ENCODE data around the gene RPL18.

The RPL18 gene
- long read RNA-seq, transcript RPL18-208 (7 exons, 1,004 nt), result major isoform, 363 of 409 reads
- long read RNA-seq, transcript RPL18-201 (6 exons, 612 nt), result minor isoform, 34 of 409 reads
- long read RNA-seq, partial matches to known transcripts, result 4 of 409 reads
- long read RNA-seq, other reads (novel, unspliced or antisense), result 1 of 409 reads

GRCh38 chr19:48618916-48619691 is at the start of gene RPL18, which contains the start of gene SPHK2:
RPL18 (minus strand) TSS chr19:48619178; CDS start chr19:48619143, 35 bp downstream.
SPHK2 (plus strand) TSS chr19:48619506; CDS start chr19:48620515, 1,009 bp downstream.
- Histone ChIP-seq H3K4me3 (replicated peaks; ENCODE audit: insufficient read depth, low read length) (peak within 1 kb of the TSS; percentile 91), H3K27me3 (ENCODE audit: insufficient read depth, poor library complexity, severe bottlenecking) (no peaks in the 10 kb centered on the region), H3K27ac (replicated peaks) (peak within 1 kb of the TSS; percentile 87)
- DNase-seq (ENCODE audit: low read depth in 1 of 2, low spot score in 1 of 2), result peak; percentile 99 to 100
- TF ChIP-seq CTCF (IDR thresholded peaks at IDR 0.05; ENCODE audit: insufficient read depth, low read length) (no peak), GABPA (IDR thresholded peaks at IDR 0.05; ENCODE audit: low read depth) (peak; percentile 82), SPI1 (IDR thresholded peaks at IDR 0.05; ENCODE audit: borderline replicate concordance, low read depth) (no peak), REST (IDR thresholded peaks at IDR 0.05; ENCODE audit: insufficient replicate concordance, low read depth) (peak; percentile 82), POLR2AphosphoS5 (IDR thresholded peaks at IDR 0.05; ENCODE audit: low read depth) (peak; percentile 98)

- DNase-seq (ENCODE audit: low read depth in 1 of 2, low spot score in 1 of 2), result no peak
- no peak for TF ChIP-seq SPI1 (IDR thresholded peaks at IDR 0.05; ENCODE audit: borderline replicate concordance, low read depth)
- no peak for TF ChIP-seq REST (IDR thresholded peaks at IDR 0.05; ENCODE audit: insufficient replicate concordance, low read depth)
- TF ChIP-seq POLR2AphosphoS5 (IDR thresholded peaks at IDR 0.05; ENCODE audit: low read depth), result no peak
- no peak for TF ChIP-seq CTCF (IDR thresholded peaks at IDR 0.05; ENCODE audit: insufficient read depth, low read length)
- TF ChIP-seq GABPA (IDR thresholded peaks at IDR 0.05; ENCODE audit: low read depth), result no peak
- no peak overlapping the region for H3K4me3 ChIP-seq (replicated peaks; ENCODE audit: insufficient read depth, low read length)
- no peak overlapping the region for H3K27ac ChIP-seq (replicated peaks)
- no peaks in the 10 kb centered on the region for H3K27me3 ChIP-seq (ENCODE audit: insufficient read depth, poor library complexity, severe bottlenecking)
These were observed 49.8 kb upstream of the RPL18 start for GRCh38 chr19:48668761-48669160.

GRCh38 chr19:48668332-48668731 is 49.4 kb upstream of the RPL18 start:
- TF ChIP-seq SPI1 (IDR thresholded peaks at IDR 0.05; ENCODE audit: borderline replicate concordance, low read depth) (no peak), POLR2AphosphoS5 (IDR thresholded peaks at IDR 0.05; ENCODE audit: low read depth) (no peak), CTCF (IDR thresholded peaks at IDR 0.05; ENCODE audit: insufficient read depth, low read length) (no peak), GABPA (IDR thresholded peaks at IDR 0.05; ENCODE audit: low read depth) (no peak), REST (IDR thresholded peaks at IDR 0.05; ENCODE audit: insufficient replicate concordance, low read depth) (no peak)
- no peak for DNase-seq (ENCODE audit: low read depth in 1 of 2, low spot score in 1 of 2)
- H3K4me3 ChIP-seq (replicated peaks; ENCODE audit: insufficient read depth, low read length), result no peak overlapping the region
- H3K27ac ChIP-seq (replicated peaks), result no peak overlapping the region
- H3K27me3 ChIP-seq (ENCODE audit: insufficient read depth, poor library complexity, severe bottlenecking), result no peaks in the 10 kb centered on the region
